ENCODE measurements around the gene CD36.
A peak's percentile ranks its signal among the peaks of the same experiment; 100 is the strongest.
"Not testable (repeated sequence)": the region's sequence is repeated elsewhere in the genome, so short reads cannot be mapped to it uniquely, and the experiment has no call there.

Gene CD36

DNA sequence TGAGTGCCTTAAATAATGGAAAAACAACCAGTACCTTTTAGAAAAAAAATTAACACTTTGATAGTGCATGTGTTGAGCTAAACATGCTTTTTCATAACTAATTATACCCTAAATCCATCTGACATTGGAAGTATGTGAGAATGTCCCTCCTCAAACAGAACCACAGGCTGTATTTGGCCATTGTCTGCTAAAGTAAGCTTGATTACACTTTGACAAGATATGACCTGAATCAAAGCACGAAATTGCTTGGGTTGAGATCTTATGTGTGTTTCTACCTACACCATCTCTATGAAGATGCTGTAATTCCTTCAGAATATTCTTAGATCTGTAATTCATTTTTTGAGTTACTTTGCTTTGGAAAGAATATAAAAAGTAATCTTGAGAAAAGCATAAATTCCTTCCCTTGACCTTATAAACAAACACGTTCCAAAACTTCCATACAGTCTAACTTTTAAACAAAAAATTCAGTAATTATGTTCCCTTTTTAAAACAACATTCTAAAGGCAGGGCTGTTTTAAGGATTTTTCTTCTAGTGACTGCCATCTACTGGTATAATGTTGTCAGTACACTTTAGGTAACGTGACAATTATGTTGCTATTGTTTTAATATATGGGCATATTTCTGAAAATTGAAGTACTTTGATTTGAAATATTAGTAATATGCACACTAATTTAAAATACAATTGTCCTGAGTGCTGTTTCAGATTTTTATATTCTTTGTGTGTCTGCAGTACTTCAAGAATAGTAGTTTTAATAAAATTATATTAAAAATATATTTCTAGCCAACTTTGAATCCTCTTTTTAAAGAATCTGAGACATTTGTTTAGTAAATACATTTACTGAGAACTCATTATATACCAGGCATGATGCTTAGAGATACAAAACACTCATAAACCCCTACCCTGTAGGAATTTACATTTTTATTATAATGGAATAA is 20.9 kb downstream of the CD36 start:
- ATAC-seq (no peak), DNase-seq (no peak)
- Mint-ChIP-seq H3K4me1 (no peaks in the 10 kb centered on the region), H3K27me3 (no peaks in the 10 kb centered on the region), H3K27ac (no peak overlapping the region), H3K4me3 (no peak overlapping the region), H3K9me3 (no peaks in the 10 kb centered on the region)

DNA sequence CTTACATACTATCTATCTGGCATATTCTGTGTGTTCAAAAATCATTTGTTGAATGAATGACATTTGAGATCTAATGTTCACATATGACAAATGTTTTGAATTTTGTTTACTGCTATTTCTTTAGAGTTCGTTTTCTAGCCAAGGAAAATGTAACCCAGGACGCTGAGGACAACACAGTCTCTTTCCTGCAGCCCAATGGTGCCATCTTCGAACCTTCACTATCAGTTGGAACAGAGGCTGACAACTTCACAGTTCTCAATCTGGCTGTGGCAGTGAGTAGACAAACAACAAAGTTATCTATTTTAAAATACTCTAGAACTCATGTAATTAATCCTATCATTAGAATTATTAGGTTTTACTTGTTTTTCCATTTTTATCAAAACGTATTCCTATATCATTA is 22.5 kb downstream of the CD36 start:
- no peak for ATAC-seq

DNA sequence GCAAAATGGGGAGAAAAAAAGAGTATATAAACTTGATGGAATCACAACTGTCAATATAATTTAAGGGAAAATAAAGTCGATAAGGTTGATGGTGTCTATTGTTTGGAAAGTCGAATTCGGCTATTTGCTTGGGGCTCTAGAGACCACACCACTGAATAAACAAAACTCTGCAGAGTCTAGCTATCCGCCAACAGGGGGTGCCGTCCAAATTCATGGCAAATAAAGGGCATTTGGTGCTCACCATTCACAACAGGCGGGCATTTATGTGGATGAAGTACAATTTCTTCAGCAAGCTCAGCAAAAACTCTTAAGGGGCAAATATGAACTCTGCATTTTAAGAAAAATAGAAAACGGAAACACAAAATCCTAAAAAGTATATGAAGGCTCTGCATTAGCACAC is 23.3 kb downstream of the CD36 start:
- no peaks in the 10 kb centered on the region for H3K27me3 Mint-ChIP-seq
- no peak overlapping the region for H3K27ac Mint-ChIP-seq
- H3K9me3 Mint-ChIP-seq, result no peaks in the 10 kb centered on the region
- no peak overlapping the region for H3K4me3 Mint-ChIP-seq
- DNase-seq (no peak), ATAC-seq (no peak)
- H3K4me1 Mint-ChIP-seq, result no peaks in the 10 kb centered on the region

More for the DNA sequence above, 22.5 kb downstream of the CD36 start:
- Mint-ChIP-seq H3K27ac (no peak overlapping the region), H3K9me3 (no peaks in the 10 kb centered on the region), H3K4me3 (no peak overlapping the region), H3K27me3 (no peaks in the 10 kb centered on the region), H3K4me1 (no peaks in the 10 kb centered on the region)
- DNase-seq, result no peak

DNA sequence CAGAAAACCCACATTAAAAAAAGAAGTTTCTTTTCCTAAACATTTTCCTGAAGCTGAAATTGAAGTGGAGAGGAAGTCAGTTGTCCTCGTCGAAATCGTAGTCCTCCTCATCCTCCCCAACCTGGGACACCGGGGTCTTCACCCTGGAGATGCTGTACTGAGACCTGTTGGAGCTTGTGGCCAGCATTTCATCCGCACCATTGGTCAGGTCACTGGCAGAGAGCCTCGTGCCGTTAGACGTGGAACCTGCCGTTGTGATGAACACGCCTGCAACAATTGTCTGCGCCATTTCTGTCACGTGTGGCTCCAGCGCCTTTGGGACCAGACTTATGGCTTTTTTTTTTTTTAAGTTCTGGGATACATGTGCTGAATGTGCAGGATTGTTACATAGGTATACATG is 23.8 kb downstream of the CD36 start:
- Mint-ChIP-seq H3K9me3 (no peaks in the 10 kb centered on the region), H3K27me3 (no peaks in the 10 kb centered on the region), H3K4me3 (no peak overlapping the region), H3K4me1 (no peaks in the 10 kb centered on the region), H3K27ac (no peak overlapping the region)
- no peak for DNase-seq
- no peak for ATAC-seq

DNA sequence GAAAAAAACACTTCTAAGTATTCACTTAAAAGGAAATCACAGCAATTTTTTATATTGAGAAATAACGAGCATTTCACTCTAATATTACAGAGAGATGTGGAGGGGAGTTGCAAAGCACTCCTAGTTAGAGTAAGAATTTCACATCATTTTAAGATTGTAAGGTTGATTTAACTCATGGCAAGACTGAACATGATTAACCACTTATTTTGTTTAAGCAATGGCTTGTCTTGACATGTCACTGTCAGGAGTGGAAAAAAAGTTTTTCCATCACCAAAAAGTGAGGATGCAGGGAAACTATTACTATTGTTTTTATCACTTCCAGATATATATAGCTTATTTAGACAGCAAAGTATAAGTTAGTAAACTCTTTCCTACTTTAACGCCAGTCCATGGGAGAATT is 27.1 kb downstream of the CD36 start:
- DNase-seq (no peak), ATAC-seq (no peak)
- Mint-ChIP-seq H3K27ac (no peak overlapping the region), H3K4me1 (no peaks in the 10 kb centered on the region), H3K4me3 (no peak overlapping the region), H3K27me3 (no peaks in the 10 kb centered on the region), H3K9me3 (no peaks in the 10 kb centered on the region)

DNA sequence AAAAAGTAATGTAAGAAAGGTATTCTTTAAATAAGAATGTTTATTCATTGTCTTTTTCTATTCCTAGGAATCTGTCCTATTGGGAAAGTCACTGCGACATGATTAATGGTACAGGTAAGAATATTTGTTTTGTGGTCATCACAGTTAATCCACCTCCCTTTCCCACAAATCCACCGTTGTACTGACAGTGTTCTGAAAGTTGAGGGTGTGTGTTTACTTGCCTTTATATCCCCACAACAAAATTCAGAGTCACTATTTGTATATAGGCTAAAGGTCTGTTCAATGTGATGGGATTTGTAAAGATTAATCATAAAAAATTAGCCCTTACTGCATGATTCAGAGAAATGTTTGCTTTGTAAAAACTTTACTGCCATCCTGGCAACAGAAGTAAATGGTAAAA is 27.9 kb downstream of the CD36 start:
- H3K9me3 Mint-ChIP-seq, result no peaks in the 10 kb centered on the region
- ATAC-seq, result no peak
- no peak overlapping the region for H3K27ac Mint-ChIP-seq
- H3K4me1 Mint-ChIP-seq, result no peaks in the 10 kb centered on the region
- no peak overlapping the region for H3K4me3 Mint-ChIP-seq
- no peak for DNase-seq
- no peaks in the 10 kb centered on the region for H3K27me3 Mint-ChIP-seq

DNA sequence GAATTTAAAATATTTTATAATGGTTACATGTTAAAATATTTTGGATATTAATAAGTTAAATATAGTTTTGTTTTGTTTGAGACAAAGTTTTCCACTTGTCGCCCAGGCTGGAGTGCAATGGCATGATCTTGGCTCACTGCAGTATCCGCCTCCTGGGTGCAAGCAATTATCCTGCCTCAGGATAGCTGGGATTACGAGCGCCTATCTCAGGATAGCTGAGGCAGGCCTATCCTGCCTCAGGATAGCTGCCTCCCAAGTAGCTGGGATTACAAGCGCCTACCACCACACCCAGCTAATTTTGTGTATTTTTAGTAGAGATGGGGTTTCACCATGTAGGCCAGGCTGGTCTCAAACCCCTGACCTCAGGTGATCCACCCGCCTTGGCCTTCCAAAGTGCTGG is 30.9 kb downstream of the CD36 start:
- not testable (repeated sequence) for H3K27ac Mint-ChIP-seq, ATAC-seq, H3K27me3 Mint-ChIP-seq, DNase-seq, H3K9me3 Mint-ChIP-seq, H3K4me1 Mint-ChIP-seq, H3K4me3 Mint-ChIP-seq

DNA sequence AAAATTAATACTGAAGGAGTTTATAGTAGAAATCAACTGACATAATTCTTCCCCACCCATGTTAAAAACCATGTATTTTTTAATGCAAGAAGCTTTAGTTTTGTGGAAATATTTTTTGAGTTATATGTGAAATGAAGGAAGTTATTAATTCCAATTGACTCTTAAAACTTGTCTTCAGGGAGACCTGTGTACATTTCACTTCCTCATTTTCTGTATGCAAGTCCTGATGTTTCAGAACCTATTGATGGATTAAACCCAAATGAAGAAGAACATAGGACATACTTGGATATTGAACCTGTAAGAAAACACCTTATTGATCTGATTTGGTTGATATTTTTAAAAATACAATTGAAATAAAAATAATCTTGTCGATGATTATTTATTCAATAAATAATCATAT is 33.3 kb downstream of the CD36 start:
- Mint-ChIP-seq H3K27ac (no peak overlapping the region), H3K27me3 (no peaks in the 10 kb centered on the region), H3K4me1 (no peaks in the 10 kb centered on the region), H3K9me3 (no peaks in the 10 kb centered on the region), H3K4me3 (no peak overlapping the region)
- ATAC-seq (no peak), DNase-seq (no peak)

DNA sequence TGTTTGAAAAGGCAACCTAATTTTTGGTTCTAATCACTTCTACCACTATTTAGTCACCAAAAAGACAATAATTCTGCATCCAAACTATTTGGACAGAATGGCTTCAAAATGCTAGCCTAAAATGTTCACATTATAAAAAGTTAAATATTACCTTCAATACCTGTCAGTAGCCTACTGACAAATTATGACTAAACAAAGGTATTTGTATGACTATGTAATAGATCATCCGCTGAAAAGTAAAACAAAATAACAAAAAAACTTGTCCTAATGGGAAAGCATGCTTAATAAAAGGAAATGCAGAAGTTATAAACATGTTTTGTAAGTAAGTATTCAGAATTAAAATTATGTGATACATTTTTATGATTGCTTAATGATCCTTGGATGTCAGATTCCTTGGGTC is 36.6 kb downstream of the CD36 start:
- H3K27ac Mint-ChIP-seq, result no peak overlapping the region
- DNase-seq (no peak), ATAC-seq (no peak)
- no peaks in the 10 kb centered on the region for H3K27me3 Mint-ChIP-seq
- no peaks in the 10 kb centered on the region for H3K9me3 Mint-ChIP-seq
- no peak overlapping the region for H3K4me3 Mint-ChIP-seq
- H3K4me1 Mint-ChIP-seq, result no peaks in the 10 kb centered on the region

DNA sequence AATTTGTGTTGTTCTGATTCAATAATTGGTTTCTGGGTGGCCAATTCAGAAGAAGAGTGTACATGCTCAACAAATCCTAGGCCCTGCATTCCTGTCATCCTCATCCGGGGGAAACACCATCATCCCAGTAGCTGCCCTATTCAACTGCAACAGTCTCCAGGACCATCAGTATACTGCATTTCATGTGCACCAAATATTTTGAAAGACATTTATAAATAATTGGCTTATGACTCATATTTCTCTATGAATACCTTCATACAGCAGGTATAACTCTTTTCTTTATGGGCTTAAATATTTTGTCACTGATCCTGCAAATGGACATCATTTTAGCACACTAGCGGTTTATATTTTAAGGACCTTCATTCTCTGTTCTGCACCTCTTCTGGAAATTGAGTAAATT is 38.0 kb downstream of the CD36 start:
- ATAC-seq, result no peak
- H3K4me3 Mint-ChIP-seq, result no peak overlapping the region
- no peaks in the 10 kb centered on the region for H3K9me3 Mint-ChIP-seq
- no peak overlapping the region for H3K27ac Mint-ChIP-seq
- no peaks in the 10 kb centered on the region for H3K4me1 Mint-ChIP-seq
- no peak for DNase-seq
- no peaks in the 10 kb centered on the region for H3K27me3 Mint-ChIP-seq

DNA sequence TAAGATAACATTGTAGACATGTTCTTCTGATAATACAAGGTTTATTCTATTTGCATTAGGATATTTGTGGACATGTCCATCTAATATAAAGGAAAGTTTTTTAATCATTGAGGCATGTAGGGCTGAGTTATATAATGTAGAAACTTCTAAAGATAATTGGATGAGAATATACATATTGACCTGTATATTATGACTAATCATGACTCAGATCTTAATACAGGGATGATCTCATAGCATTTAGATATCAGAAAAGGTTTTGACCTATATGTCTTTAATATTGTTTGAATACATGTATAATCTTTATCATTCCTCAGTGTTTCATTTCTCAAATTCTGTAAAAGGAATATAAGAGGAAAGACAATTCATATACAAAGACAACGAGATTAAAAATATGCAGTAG is 39.2 kb downstream of the CD36 start:
- H3K27ac Mint-ChIP-seq, result no peak overlapping the region
- DNase-seq, result no peak
- H3K4me3 Mint-ChIP-seq, result no peak overlapping the region
- H3K4me1 Mint-ChIP-seq, result no peaks in the 10 kb centered on the region
- no peak for ATAC-seq
- H3K9me3 Mint-ChIP-seq, result no peaks in the 10 kb centered on the region
- H3K27me3 Mint-ChIP-seq, result no peaks in the 10 kb centered on the region

DNA sequence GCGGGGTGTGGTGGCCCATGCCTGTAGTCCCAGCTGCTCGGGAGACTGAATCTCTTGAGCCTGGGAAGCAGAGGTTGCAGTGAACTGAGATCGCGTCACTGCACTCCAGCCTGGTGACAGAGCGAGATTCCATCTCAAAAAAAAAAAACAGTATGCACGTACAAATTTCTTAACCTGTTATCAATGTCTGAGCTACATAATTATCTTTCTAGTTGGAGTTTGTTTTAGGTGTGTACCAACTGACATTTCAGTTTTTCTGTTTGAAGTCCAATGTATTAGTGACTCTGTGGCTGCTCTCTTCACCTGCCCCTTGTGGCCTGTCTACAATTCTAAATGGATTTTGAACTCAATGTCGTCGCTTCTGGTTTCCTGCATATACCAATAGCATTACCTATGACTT is 40.3 kb downstream of the CD36 start:
- DNase-seq (no peak), ATAC-seq (no peak)
- H3K9me3 Mint-ChIP-seq, result no peaks in the 10 kb centered on the region
- no peak overlapping the region for H3K27ac Mint-ChIP-seq
- H3K27me3 Mint-ChIP-seq, result no peaks in the 10 kb centered on the region
- no peaks in the 10 kb centered on the region for H3K4me1 Mint-ChIP-seq
- no peak overlapping the region for H3K4me3 Mint-ChIP-seq

DNA sequence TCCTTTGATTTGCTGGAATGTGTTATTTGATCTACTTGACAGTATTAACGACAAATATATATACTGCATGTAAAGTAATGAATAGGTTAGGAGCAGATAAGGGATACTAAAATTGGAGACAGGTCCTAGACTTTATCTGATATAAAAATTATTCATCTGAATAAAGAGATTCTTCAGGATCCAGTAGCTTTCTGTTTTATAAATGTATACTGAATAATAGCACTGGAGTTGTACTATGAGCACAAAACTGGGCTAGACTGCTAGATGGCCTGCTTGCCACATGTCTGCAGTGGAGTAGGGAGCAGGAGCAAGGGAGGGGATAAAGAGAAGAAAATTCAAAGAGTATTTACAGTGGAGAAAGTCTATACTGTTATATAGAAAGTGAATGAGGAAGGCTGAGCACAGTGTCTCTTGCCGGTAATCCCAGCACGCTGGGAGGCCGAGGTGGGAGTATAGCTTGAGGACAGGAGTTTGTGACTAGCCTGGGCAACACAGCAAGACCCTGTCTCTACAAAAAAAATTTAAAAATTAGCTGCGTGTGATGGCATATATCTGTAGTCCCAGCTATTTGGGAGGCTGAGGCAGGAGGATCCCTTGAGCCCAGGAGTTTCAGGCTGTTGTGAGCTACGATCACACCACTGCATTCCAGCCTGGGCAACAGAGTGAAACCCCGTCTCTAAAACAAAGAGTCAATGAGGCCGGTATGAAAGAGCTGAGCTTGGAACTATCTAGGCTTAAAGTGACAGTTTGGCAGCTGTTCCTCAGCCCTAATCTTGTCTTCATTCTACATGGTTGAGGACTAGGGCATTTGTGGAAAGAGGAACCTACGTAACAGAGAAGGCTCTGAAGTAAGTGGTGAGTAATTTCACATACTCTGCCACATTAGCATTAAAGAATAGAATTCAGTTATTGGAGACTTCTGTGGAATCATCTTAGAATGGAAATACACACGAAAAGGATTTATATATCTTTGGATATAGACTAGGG is 41.8 kb downstream of the CD36 start:
- Mint-ChIP-seq H3K27ac (no peak overlapping the region), H3K4me3 (no peak overlapping the region), H3K4me1 (no peaks in the 10 kb centered on the region), H3K9me3 (no peaks in the 10 kb centered on the region), H3K27me3 (no peaks in the 10 kb centered on the region)
- ATAC-seq, result no peak
- DNase-seq, result no peak

DNA sequence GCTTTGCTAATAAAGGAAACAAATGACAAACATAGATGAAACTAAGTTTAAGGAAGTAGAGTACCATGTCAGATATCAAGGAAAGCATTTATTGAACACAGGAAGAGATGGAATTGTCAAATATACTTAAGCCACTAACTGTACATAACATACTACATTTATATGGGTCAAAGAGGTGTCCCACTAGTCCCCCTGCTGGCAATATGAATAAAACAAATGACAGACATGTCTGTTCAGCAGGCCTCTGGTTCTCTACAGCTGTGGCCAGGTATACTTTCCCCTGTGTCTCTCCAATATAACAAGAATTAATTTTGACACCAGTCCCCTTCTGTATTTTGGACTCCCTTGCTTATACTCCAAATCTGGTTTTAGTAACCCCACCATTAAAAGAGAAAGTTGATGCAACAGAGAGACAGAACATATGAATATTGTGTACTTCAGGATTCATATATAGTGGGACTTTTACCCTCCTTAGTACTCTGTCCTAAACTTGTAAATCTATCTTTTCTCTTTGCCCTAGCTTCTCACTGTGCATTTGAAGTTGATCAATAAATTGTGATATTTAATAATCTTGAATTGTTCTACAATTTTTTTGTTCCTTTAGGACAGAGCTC is 42.9 kb downstream of the CD36 start:
- H3K4me1 Mint-ChIP-seq, result no peaks in the 10 kb centered on the region

DNA sequence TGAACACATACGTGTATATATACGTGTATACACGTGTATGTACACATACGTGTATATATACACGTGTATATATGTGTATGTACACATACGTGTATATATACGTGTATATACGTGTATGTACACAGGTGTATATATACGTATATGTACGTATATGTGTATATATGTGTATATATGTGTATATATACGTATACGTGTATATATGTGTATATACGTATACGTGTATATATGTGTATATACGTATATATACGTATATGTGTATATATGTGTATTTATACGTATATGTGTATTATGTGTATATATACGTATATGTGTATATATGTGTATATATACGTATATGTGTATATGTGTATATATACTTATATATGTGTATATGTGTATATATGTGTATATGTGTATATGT is 44.3 kb downstream of the CD36 start:
- no peaks in the 10 kb centered on the region for H3K4me1 Mint-ChIP-seq
- no peak for DNase-seq
- no peak for ATAC-seq
- no peaks in the 10 kb centered on the region for H3K9me3 Mint-ChIP-seq
- H3K27ac Mint-ChIP-seq, result no peak overlapping the region
- H3K27me3 Mint-ChIP-seq, result no peaks in the 10 kb centered on the region
- no peak overlapping the region for H3K4me3 Mint-ChIP-seq

More for the DNA sequence above, 42.9 kb downstream of the CD36 start:
- ATAC-seq, result peak; percentile 64
- H3K27ac Mint-ChIP-seq, result no peak overlapping the region
- no peaks in the 10 kb centered on the region for H3K27me3 Mint-ChIP-seq
- no peaks in the 10 kb centered on the region for H3K9me3 Mint-ChIP-seq
- DNase-seq, result no peak
- no peak overlapping the region for H3K4me3 Mint-ChIP-seq

DNA sequence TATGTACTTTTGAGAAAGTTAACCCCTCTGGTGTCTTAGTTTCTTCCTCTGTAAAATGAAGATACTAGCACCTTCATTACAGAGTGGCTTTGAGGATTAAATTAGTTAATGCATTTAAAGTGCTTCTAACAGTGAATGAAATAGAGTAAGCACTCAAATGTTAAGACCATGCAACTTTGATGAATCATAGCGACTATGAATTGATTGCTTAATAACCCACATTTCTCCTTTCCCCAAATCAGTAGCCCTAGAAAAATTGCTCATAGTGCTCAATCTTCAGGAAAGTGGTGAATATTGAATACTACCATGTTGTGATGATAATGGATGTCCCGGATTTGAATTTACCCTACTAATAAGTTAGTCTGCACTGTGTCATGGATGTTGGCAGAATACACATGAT is 48.1 kb downstream of the CD36 start:
- H3K4me1 Mint-ChIP-seq, result no peaks in the 10 kb centered on the region
- peaks cover 15% of the 10 kb centered on the region for H3K27me3 Mint-ChIP-seq
- ATAC-seq (no peak), DNase-seq (no peak)
- no peak overlapping the region for H3K4me3 Mint-ChIP-seq
- H3K27ac Mint-ChIP-seq, result no peak overlapping the region
- peaks cover under 1% of the 10 kb centered on the region in 2 donors for H3K9me3 Mint-ChIP-seq
